DMS 273 treated with DMSO at 0.1 percent for 48 hours (cell line): Measurements from ENCODE around the gene ARL4C.
"Not testable (repeated sequence)": the region's sequence is repeated elsewhere in the genome, so short reads cannot be mapped to it uniquely, and the experiment has no call there.

Source experiments
- DNase-seq: peaks from one replicate; lab custom pipeline; 2025; lab: John Stamatoyannopoulos, UW

ARL4C gene

DNA sequence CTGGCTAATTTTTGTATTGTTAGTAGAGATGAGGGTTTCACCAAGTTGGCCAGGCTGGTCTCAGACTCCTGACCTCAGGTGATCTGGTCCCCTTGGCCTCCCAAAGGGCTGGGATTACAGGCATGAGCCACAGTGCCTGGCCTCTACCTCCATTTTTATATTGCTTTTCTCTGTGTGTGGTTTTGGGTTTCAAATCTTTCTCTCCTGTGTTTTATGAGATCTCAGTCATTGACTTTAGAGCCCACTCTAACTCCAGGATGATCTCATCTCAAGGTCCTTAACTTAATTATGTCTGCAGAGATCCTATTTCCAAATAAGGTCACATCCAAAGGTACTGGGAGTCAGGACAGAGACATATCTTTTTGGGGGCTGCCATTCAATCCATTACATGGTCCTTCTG is 24.7 kb downstream of the ARL4C start:
- DNase-seq, result no peak

DNA sequence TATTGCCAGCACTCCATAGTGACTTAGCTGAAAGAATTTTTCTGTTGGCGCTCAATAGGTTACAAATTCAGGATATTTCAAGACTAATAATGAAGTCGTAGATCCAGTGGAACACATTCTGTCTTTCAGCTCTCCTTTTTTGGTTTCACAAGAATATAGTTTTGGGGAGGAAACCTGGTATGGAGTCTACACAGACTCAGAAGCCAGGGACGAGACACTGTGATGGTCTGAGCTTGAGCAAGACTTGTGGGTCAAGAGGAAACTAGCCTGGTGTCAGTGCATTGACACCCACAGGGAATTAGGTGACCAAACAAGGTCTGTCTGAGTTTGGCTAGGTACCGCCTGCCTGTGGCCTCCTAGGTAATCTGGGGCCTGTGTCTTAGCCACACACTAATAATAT is 26.9 kb downstream of the ARL4C start:
- no peak for DNase-seq

DNA sequence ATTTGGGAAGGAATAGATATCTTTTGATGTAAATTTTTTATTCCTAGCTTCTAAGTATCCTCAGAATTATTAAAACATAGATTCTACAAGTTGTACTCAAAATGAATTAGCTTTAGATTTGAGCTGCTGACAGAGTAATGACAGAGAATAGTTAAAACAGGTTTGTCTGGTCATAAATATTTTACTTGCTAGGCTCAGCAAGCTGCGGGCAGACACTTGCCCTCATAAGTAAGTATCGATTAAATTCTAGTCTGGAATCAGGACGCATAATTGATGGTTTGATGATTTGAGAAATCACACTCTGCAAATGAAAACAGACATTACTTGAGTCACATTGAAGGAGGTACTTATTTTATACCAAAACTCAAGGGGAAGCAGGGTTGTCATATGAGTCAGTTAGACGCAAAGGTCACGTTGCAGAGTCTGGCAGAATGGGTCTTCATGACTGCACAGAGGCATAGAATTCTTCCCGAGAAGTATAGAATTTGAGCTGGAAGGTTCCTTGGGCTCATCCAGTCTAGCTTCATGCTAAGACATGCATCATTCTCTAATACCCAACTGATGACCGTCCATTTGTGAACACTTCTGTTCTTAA is 27.5 kb downstream of the ARL4C start:
- no peak for DNase-seq

DNA sequence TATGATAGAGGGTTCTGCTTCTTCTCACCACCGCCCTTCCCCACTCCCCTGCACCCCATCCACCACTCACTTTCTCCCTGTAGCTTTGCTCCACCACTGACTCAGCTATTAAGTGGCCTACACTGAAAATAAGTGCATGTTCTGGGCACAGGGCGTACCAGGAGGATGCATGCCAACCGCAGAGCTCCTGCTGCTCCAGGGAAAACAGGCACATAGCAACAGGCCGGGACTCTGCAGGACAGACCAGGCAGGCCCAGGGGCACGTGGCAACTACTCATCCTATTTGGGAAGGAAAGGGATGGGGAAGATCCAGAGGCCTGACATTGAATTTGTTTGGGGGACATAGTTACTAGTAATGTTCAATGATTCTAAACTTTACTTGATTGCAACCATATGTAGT is 28.4 kb downstream of the ARL4C start:
- DNase-seq, result no peak

DNA sequence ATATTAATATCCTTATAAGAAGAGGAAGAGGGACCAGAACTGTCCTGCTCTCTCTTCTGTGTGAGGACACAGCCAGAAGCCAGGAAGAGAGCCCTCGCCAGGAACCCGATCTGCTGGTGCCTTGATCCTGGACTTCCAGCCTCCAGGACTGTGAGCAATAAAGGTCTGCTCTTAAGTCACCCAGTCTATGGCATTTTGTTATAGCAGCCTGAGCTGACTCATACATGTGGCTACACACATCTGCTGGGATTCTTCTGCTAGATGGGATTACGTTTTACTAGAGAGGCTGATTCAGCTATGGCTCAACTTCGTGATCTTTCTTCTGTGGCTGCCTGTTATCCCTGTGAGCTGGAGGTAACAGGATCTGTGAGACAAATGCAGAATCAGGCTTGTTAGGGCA is 29.6 kb downstream of the ARL4C start:
- DNase-seq, result no peak

DNA sequence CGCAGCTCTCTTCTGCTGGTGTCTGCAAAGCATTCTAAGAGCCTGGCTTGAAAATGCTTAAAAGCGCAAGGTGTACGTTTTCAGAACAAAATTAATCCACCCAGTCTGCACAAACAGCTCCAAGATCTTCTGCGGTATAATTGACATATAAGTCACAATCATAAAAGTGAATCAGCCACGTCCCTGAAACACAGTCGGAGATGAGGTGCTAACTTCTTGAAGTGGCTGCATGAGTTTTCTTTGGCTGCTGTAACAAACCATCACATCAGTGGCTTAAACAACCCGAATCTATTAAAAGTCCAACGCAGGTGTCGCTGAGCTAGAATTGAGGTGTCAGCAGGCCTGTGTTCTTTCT is 32.6 kb downstream of the ARL4C start:
- no peak for DNase-seq

DNA sequence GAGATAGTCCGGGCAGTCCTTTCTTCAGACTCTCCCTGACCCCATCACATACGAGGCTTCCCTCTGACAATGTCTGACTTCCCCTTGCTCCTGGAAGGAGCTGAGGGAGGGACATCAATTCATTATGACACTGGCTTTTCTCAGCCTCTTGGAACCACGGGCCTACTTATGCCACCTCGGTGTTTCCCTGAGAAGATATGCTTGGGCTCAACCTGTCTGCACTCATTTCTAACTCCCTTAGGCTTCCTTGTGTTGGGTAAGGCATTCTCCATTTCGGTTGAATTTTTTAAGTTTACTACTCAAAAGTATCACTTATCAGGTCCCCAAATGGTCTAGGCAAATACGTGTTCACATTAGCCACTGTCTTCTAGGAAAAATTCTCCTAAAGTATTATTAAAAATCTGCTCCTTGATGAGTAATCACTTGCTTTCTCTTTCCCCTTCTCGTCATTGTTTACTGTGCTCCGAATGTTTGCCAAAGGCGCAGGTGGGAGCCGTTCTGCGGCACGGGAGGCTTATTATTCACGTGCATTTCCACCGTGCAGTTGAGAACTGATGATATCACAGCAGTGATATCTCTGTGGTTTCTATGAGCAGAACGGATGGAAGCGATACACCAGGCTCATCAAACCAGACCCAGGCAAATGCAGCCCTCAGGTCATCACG is 33.1 kb downstream of the ARL4C start:
- no peak for DNase-seq

DNA sequence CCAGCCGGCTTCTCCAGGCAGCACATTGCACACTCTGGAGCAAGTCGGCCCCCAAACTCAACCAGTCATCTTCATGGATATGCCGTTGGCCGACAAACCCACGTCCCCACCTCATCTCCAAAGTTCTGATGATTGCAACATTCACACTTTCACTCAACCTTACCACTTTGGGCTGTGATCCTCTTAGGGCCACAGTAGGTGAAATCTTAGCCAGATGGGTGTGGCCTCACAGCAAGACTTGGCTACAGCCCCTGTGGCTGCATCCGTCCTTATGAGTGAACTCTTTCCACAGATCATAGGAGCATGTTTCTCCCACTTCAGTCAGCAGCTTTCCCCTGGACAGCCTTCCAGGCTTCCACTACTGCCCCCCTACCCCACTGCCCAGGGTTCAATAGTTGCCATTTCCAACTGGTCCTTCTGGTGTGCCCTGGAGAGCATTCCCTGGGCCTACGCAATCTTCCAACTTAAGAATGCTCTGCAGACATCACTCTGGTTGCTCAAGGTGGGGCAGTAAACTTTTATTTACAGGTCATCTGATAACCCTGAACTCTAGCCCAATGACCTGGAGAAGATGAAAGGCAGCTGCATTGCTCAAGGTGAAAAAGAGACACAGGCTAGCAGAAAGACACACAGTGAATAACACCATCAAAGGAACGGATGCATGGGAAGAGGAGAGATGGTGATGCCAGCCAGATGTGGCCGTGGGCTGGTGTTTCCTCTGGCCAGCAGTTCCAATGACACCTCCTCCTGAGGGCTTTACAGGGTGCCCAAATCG is 34.5 kb downstream of the ARL4C start:
- DNase-seq, result no peak

DNA sequence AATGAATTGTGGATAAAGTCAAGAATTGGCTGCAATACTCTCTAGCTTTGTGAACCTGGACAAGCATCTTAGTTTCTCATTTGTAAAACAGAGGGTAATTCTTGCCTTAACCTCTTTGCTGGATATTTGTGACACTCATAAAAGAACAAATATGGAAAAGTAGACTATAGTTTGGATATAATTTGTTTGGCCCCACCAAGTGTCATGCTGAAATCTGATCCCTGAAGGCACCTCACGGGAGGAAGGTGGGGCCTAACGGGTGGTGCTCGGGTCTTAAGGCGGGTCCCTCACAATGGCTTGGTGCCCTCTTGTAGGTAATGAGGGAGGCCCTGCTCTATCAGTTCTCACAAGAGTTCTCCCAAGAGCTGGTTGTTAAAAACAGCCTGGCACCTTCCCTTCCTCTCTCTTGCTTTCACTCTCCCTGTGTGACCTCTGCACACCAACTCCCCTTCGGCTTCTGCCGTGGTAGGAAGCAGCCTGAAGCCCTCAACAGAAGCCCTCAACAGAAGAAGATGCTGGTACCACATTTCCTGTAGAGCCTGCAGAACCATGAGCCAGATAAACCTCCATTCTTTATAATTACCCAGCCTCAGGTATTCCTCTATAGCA is 37.4 kb downstream of the ARL4C start:
- DNase-seq, result no peak

DNA sequence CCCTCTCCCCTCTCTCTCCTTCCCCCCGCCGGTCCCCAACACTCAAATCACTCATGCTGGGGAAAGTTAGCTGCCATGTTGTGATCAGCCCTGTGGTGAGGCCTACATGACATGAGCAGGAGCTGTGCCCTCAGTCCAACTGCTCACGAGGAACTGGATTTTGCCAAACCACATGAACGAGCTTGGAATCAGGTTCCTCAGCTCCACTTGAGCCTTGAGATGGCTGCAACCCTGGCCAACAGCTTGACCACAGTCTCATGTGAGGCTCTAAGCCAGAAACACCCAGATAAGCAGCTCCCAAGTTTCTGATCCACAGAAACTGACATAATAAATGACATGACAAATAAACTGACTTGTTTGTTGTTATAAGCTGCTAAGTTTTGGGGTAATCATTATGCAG is 38.4 kb downstream of the ARL4C start:
- no peak for DNase-seq

DNA sequence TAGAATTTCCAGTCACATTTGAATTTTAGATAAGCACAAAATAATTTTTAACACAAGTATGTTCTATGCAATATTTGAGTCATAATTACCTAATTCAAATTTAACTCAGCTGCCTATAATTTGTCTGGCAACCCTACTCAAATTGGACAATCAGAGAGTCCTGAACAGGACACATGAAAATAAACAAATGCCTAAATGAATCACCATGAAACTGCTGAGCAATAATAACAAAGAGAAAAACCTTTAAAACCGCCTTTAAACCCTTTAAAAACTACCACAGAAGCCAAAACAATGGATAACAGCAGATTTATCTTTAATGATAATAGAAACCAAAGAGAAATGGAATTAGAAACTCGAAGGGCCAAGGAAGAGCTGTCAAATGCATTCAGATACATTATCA is 39.5 kb downstream of the ARL4C start:
- DNase-seq, result no peak

DNA sequence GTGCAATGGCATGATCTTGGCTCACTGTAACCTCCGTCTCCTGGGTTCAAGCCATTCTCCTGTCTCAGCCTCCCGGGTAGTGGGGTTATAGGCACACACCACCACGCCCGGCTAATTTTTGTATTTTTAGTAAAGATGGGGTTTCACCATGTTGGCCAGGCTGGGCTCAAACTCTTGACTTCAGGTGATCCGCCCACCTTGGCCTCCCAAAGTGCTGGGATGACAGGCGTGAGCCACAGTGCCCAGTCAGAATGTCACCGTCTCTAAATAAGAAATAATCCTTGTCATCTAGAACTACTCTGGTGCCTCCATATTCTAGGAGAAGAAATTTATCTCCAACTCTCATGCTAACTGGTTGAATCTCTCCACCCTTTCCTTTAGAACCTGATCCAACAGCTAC is 41.6 kb downstream of the ARL4C start:
- not testable (repeated sequence) for DNase-seq

DNA sequence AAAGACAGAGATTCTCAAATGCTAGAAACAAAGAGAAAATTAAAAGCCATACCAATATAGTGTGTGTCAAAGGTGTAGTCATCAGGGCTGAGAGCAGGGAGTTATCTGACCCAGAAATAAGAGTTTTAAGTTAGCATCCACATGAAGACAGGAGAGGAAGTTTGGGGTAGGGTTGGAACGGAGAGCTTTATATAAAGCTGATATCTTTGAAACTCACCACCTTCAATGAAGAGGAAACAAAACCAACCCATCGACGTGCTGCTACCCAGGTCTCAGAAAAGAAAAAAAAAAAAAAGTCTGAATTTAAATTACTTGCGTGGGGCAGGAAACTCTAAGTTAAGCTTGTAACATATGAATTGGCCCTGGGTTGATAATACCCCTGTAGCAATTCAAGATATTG is 42.4 kb downstream of the ARL4C start:
- DNase-seq, result no peak

DNA sequence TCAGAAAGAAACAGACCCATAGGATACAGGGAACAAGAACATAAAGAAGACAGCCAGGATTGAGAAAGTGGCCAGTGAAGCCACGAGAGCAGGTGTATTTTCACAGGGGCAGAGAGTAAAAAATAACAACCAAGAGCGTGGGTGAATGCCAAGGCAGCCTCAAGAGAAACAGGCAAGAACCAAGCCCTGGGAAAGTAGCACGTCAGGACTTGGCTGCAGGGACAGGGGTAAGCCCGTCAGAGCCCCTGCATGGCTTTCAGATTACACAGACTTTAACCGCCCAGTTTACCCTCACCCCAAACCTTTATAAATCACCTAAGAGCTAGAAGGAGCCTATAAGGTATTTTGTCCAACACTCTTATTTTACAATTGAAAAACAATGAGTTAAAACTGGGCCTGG is 43.7 kb downstream of the ARL4C start:
- no peak for DNase-seq

DNA sequence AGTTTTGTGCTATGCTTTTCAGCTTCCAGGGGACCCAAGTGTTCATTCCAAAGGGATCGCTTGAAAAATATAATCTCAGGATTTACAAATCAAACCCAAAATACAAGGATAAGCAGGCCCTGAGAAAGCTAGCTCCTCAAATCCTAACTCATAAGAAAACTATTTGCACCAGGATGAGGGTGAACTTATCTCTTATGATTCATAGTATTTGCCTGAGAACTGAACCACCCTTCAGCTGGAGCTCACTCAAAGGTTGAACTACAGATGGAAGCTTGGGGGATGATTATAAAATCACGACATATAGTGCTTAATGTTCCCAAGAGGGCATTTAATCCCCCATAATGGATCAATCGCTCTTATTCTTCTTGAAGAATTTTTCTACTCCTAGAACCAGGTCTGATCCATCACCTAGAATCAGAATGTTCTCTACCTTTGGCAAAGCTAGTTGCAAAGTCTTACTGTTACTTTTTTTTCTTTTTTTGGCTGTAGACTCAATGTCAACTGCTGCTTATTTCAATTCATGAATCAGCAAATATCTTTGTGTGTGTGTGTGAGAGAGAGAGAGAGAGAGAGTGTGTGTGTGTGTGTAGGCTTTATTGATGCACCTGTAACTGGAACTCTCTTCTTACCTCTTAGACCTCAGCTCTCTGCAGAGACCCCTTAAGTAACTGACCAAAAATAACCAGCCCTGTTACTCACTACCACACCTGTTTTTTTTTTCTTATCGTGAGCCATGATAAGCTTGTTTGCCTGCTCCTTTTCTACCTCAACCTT is 44.8 kb downstream of the ARL4C start:
- DNase-seq, result no peak

DNA sequence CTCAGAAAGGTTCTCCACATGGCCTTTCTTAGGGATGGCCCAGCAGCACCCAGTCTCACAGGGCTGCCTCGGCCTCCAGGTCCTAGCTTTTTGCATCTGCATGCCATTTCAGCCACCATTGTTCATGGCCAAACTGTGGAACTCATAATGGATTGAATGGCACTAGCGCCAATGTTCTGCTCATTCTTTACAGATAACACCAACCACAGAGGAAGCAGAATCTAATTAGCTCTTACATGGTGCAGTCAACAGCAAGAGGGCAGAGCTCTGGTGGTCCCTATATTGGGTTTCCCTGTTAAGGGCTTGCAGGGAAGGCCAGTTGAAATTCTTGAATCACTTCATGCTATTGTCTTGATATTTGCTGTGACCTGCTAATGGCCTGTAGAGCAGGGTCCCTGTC is 45.6 kb downstream of the ARL4C start:
- no peak for DNase-seq

DNA sequence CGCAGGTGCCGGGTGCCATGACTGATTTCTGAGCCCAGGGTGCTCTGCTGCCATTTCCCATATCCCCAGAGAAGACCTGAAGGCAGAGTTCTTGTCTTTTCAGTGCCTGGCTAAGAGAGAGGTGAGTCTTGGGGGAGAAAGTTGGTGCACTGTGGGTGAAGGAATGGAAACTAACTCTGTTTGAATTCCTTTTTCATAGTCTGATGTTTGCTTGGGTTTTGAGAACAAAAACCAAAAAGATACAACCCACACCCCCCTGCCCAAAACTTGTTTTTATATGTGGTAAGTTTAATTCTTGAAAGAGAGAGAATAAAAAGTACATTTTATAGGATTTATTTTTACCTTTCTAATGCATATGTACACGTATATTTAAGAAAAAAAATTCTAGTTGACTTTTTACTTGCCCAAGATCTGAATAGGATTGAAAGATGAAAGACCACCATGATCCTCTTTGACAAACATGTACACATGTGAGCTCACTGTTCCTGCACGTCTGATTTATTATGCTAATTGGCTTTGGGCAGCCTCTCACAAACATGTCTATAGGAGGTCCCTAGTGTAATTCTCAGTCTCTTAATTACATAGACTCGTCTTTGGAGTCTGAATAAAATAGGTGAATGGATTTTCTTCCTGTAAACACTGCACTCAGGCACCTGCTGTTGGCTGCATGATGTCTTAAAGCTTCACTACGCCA is 46.3 kb downstream of the ARL4C start:
- no peak for DNase-seq

DNA sequence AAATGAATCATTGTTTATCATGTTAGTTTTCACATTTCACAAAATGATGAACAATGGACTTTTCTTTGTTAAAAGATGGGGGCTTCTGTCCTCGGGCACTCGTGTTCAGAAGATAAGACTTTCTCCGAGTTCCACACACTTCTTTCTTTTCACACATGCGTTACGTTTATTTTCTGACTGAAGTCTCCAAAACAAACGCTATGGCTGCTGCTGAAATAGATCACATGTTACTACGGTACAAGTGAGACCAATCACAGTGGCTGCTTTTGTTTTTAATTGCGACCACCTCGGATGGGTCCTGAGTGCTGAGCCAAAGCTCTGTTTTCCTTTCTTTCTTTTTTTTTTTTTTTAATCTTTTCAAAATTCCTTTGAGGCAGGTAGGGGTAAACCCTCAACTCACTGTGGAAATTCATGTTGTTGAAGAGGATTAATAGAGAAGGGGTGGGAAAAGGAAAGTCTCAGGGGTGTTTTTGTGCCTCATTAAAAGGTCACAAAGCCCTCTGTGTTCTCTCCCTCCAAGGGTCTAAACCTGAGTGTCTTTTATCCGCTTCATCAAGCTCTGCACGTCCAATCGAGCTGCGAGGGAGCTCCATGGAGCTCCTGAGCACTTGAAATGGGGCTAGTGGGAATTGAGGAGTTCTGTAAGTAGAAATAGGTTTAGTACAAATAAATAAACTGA is 48.2 kb downstream of the ARL4C start:
- no peak for DNase-seq

DNA sequence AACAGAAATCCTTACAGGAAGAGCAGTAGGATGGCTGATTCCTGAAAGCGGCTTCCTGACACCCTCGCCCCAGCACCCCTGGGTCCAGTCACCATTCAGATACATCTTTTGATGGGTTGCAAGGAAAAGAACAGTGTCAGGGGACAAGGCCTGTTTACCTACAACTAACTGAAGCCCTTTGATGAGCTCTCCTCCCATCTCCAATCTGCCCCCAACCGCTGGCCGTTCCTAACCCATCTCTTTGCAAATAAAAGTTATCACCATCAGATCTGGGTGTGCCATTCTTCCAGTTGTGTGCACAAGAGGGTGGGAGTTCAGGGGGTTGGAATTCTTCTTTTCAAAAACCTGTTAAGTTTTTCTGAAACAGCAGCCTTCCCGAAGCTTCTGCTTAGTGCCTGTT is 48.9 kb downstream of the ARL4C start:
- DNase-seq, result no peak

DNA sequence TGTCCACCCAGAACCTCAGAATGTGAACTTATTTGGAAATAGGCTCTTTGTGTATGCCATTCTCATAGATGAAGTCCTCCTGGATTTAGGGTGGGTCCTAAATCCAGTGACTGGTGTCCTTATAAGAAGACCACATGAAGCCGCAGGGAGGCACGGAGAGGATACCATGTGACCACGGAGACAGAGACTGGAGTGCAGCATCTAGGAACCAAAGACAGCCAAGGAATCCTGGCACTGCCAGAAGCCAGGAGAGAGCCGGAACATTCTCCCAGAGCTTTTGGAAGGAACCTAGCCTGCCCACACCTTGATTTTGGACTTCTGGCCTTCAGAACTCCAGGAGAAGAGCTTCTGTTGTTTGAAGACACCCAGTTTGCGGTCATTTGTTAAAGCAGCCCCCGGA is 49.7 kb downstream of the ARL4C start:
- no peak for DNase-seq

DNA sequence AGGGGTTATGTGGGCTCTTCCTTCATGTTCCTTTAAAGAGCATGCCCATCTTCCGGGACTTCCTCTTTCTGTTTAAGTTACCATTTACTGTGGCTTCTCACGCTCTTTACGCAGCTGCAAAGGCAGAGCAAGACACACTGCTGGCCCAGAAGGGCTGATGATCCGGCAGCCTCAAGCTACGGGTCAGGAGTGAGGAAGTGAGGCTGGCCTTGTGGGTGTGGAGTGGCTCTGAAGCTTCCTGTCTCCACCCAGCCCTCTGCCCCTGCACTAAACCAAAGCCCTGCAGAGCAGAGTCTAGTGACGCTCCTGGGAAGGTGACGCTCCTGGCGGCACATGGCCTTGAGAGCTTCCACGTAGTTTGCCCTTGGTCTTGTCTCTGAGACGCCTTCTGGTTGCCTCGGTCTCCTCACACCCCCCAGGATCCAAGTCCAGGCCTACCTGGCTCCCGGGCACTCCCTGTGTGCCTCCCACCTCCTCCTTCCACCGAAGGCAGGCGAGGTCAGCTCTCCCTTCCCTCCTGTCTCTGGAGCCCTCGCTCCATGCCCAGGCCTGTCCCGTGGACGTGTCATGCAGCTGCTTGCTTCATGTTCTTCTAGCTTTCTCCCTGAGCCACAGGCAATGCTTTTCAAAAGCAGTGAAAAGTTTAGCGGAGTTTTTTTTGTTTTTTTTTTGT is 50.3 kb downstream of the ARL4C start:
- no peak for DNase-seq
